Measurements from ENCODE around the gene KBTBD4.

GRCh38 chr11:47533690-47534151 is 45.0 kb downstream of the KBTBD4 start:
- no peak for TF ChIP-seq CTCF (IDR thresholded peaks at IDR 0.05)
- TF ChIP-seq POLR2A (IDR thresholded peaks at IDR 0.05) = no peak
